GM19351 (cell line): ENCODE data around the gene BCL2L1.
"Not testable (repeated sequence)": the region's sequence is repeated elsewhere in the genome, so short reads cannot be mapped to it uniquely, and the experiment has no call there.

ENCODE experiments used
- ATAC-seq: cut with Tn5 transposase; IDR thresholded peaks from one replicate; pipeline ENCODE4 v1.9.1; 2021; ENCODE audit warnings: mild to moderate bottlenecking, moderate library complexity; ENCODE audit not compliant: unreplicated experiment

Gene BCL2L1

GRCh38 chr20:31661625-31662371 lies 60.9 kb downstream of the BCL2L1 start:
- peak; percentile 75 for ATAC-seq

DNA sequence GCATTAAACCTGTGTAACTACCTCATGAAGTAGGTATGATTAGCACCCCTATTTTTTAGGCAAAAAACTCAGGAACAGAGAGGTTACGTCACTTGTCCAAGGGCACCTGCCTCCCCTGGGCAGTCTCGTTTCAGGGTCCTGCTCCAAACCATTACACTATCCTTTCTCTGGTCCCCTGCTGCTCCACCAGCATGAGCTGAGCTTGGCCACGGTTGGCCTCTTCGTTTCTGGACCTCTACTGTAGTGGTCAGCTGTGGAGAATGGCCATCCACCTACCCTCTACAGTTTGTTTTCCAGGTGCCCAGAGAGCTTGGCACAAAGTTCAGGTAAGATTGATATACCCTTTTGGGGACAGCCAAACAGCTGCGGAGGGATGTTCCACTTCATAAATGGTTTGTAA lies 68.1 kb downstream of the BCL2L1 start:
- no peak for ATAC-seq

DNA sequence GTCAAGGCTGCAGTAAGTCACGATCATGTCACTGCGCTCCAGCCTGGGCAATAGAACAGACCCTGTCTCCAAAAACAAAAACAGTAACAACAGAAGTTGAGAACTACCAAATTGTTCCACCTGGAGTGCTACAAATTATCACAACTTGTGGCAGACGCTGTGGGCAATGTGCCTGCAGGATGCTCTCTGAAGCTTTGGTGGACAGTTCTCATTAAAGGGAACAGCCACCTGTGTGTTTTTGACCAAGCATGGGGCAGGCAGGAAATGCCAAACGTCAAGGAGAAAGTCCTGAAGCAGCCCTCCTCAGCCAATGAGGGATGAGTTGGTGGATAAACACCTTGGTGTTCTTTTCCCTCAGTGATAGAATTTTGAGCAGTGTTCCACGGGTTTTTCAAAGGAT lies 69.1 kb downstream of the BCL2L1 start:
- ATAC-seq = no peak

- ATAC-seq = no peak
Observed at GRCh38 chr20:31652917-31653396, 69.7 kb downstream of the BCL2L1 start.

DNA sequence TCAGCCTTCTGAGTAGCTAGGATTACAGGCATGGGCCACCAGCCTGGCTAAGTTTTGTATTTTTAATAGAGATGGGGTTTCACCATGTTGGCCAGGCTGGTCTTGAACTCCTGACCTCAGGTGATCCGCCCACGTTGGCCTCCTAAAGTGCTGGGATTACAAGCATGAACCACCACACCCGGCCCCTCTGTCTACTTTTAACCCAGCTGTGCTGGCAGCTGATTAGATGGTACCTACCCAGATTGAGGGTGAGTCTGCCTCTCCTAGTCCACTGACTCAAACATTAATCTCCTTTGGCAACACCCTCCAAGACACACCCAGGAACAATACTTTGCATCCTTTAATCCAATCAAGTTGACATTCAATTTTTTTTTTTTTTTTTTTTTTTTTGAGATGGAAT lies 74.6 kb downstream of the BCL2L1 start:
- ATAC-seq = not testable (repeated sequence)

DNA sequence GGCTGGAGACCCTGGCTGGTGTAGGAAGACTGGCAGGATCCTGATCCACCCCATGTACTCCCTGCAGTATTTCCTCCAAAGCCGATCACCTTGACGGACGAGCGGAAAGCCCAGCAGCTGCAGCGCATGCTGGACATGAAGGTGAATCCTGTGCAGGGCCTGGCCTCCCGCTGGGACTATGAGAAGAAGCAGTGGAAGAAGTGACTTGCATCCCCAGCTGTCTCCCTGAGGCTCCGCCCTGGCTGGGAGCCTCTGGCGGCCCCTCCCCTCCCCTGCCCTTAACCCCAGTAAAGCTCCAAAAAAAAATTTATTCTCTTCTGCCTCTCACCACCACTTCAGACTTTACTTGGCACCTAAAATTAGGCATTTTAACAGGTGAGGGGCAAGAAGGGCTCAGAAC lies 78.0 kb downstream of the BCL2L1 start:
- ATAC-seq = no peak

- ATAC-seq = no peak
Observed at GRCh38 chr20:31643522-31643921, 79.1 kb downstream of the BCL2L1 start.

- ATAC-seq = no peak
Observed at GRCh38 chr20:31642837-31643236, 79.8 kb downstream of the BCL2L1 start.

GRCh38 chr20:31641391-31641790 lies 81.3 kb downstream of the BCL2L1 start:
- no peak for ATAC-seq

DNA sequence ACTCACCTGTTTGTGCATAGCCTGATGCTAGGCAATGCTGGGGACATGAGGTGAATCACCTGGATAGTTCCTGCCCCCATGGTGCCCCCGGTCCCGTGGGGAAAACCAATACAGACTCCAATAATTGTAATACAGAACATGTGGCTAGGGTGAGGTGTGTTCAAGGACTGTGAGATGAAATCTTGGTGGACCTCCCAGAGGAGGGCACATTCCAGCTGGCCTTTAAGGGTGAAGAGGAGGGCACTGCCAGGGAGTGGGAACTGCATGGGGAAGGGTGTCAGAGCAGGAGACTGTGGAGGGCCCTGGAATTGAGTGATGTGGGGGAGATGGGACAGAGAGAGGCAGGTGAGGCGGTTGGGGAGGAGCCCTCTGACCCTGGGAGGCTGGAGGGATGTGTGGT lies 82.4 kb downstream of the BCL2L1 start:
- ATAC-seq = no peak

DNA sequence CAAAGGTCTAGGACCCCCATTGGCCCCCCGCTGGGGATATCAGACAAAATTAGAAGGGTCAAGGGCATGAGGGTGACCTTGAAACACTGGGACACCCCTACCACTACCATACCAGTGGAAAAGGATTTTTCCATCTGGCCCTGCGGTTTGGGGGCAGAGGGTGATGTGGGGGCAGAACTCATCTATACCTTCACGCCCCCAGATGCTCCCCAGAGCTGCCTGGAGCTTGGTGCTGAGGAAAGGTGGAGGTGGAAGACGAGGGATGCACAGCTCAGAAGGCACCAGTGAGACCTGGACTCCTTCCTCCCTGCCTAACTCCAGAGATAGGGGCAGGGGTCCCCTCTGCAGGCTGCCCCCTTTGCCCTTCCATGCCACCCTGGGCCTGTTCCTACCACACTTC lies 83.9 kb downstream of the BCL2L1 start:
- ATAC-seq = no peak

DNA sequence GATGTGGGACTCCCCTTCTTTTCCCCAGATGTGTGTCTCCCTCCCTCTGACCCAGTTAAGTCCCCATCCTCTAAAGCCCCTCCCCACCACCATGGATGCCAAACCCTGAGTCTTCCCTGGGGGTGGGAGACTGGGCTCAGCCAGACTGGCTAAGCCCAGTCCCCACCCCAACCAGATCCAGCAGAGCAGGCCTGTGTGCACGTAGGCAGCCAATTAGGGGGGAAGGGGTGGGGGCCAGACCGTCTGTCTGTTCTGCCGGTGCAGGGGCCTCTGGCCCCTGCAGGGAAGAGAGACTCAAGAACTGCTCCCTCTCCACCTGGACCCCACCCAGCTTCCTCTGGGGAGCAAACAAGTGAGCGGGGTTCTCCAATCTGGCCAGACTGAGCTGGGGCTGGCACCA lies 84.4 kb downstream of the BCL2L1 start:
- no peak for ATAC-seq

GRCh38 chr20:31637660-31638059 lies 85.0 kb downstream of the BCL2L1 start, which contains the start of gene COX4I2:
COX4I2 (plus strand) TSS chr20:31637912; CDS start chr20:31639018, 1,106 bp downstream.
- ATAC-seq = no peak

- no peak for ATAC-seq
Observed at GRCh38 chr20:31633339-31633914, 89.2 kb downstream of the BCL2L1 start.

GRCh38 chr20:31632548-31633338 lies 89.9 kb downstream of the BCL2L1 start:
- no peak for ATAC-seq

GRCh38 chr20:31630187-31630790 lies 92.4 kb downstream of the BCL2L1 start:
- no peak for ATAC-seq

- ATAC-seq = not testable (repeated sequence)
Observed at GRCh38 chr20:31628057-31628456, 94.6 kb downstream of the BCL2L1 start.

DNA sequence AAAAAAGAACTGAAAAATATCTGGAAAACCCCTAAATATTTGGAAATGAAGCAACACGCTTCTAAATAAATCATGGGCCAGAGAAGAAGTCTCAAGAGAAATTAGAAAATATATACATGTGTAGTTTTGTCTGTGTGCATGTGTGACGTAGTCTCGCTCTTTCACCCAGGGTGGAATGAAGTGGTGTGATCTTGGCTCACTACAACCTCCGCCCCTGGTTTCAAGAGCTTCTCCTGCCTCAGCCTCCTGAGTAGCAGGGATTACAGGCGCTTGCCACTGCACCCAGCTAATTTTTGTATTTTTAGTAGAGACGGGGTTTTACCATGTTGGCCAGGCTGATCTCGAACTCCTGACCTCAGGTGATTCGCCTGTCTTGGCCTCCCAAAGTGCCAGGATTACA lies 96.1 kb downstream of the BCL2L1 start:
- not testable (repeated sequence) for ATAC-seq

DNA sequence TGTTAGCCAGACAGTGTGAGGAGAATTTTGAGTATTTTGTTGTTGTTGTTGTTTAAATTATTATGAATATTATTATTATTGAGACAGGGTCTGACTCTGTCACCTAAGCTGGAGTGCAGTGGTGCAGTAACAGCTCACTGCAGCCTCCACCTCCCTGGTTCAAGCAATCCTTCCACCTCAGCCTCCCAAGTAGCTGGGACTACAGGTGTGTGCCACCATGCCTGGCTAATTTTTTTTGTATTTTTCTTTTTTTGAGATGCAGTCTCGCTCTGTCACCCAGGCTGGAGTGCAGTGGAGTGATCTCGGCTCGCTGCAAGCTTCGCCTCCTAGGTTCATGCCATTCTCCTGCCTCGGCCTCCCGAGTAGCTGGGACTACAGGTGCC lies 99.6 kb downstream of the BCL2L1 start:
- not testable (repeated sequence) for ATAC-seq

DNA sequence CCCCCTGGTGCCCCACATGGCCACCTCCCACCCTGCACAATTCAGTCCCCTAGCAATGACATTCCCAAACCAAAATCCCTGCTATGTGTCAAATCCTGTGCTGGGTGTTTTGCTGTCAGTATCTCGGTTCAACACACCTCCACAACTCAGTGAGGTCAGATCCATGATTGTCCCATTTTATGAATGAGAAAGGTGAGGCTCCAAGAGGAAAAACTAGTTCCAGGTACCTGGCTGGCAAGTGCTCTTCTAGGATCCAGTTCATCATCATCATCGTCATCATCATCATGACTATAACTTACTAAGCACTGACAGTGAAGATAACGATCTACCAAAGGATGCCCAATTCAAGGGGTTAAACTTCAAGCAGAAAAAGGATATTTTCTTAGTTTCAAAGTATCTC lies 102.4 kb downstream of the BCL2L1 start:
- ATAC-seq = no peak

GRCh38 chr20:31617432-31618104 lies 105.1 kb downstream of the BCL2L1 start:
- ATAC-seq = no peak
